Upper lobe of left lung (tissue), 6 donors: Measurements from ENCODE around the gene RAB11FIP2. TPM values are rescaled to one million over a fixed set of nuclear protein-coding genes. Genes with fewer than 3 reads are reported as not detected.

Experiments
- ATAC-seq, 2 donors: fragments of 200-7000 bp; cut with Tn5 transposase; one replicate each; pipeline ENCODE4 v1.9.1; 2022; ENCODE audit warnings: mild to moderate bottlenecking in 2 of 2, moderate library complexity in 2 of 2; ENCODE audit not compliant: low FRiP score in 2 of 2
- DNase-seq, 2 donors: peaks; one replicate each; pipeline ENCODE4 v3.0.0-alpha.2; 2019 to 2020
- H3K27ac ChIP-seq, 4 donors: fragments of 200-600 bp; sonication (generic); one replicate each; pipeline ENCODE4 v1.5.1; 2016 to 2019
- H3K27me3 ChIP-seq, 4 donors: fragments of 200-600 bp; sonication (generic); one replicate each; pipeline ENCODE4 v1.5.1; 2017 to 2019
- H3K36me3 ChIP-seq, 4 donors: fragments of 200-600 bp; sonication (generic); one replicate each; pipeline ENCODE4 v1.5.1; 2016 to 2019
- H3K4me1 ChIP-seq, 4 donors: fragments of 200-600 bp; sonication (generic); one replicate each; pipeline ENCODE4 v1.5.1; 2018 to 2019
- H3K4me3 ChIP-seq, 4 donors: fragments of 200-600 bp; sonication (generic); one replicate each; pipeline ENCODE4 v1.5.1; 2017 to 2019; ENCODE audit warnings: mild to moderate bottlenecking in 2 of 4, moderate library complexity in 1 of 4
- H3K9me3 ChIP-seq, 4 donors: fragments of 200-600 bp; sonication (generic); one replicate each; pipeline ENCODE4 v1.5.1; 2018 to 2019
- CTCF ChIP-seq, 6 experiments: fragments of 450-650 bp in 4 of 6; fragments of 200-600 bp in 2 of 6; sonication (generic) in 2 of 6; IDR thresholded peaks; one replicate each; pipeline ENCODE4 v1.5.1; 2016 to 2019; ENCODE audit warnings: antibody characterized with exemption in 6 of 6
- EP300 ChIP-seq, 4 donors: sonication (generic); formaldehyde crosslinking; IDR thresholded peaks; one replicate each; pipeline ENCODE4 v1.5.1; 2017; ENCODE audit warnings: antibody characterized with exemption in 4 of 4, control low read depth in 2 of 4
- POLR2A ChIP-seq, 4 donors: fragments of 450-650 bp; IDR thresholded peaks; one replicate each; pipeline ENCODE4 v1.5.1; 2016 to 2017; ENCODE audit warnings: antibody characterized with exemption in 4 of 4, mild to moderate bottlenecking in 2 of 4
- POLR2AphosphoS5 ChIP-seq, 2 donors: sonication (generic); formaldehyde crosslinking; IDR thresholded peaks; one replicate each; pipeline ENCODE4 v1.5.1; 2017; ENCODE audit warnings: antibody characterized with exemption in 2 of 2
- WGBS, 2 donors: methylation state at CpG; one replicate each; pipeline ENCODE4 v1.1.5; 2017 to 2018; 5-methylcytosine and 5-hydroxymethylcytosine counted together
- total RNA-seq, 6 donors: library from RNA; depleted of rRNA in 4 of 6; stranded (reverse); fragments of >200 nt in 4 of 6; gene quantifications; one replicate each; pipeline versions ENCODE4 v1.1.0 to v1.2.1, GENCODE V29; 2016 to 2021
- donor health status: DM: no; HTN: no; CAD: no; lungs with moderate emphysema.
- donor health status: DM: no; HTN: yes; CAD: no; lungs with severe emphysema.

The RAB11FIP2 gene
- total RNA-seq, 6 donors from 2014 or later: 12.9 to 66.4 (median 31.0) TPM

- H3K27me3 ChIP-seq: no peaks in the 10 kb centered on the region
- DNase-seq: no peak
- no peaks in the 10 kb centered on the region for H3K36me3 ChIP-seq
- ATAC-seq: no peak
- 34 to 36% methylated on average over 2 of the region's 2 CpGs for WGBS, 2 donors
- H3K9me3 ChIP-seq: peaks cover 0 to 2% (median 0%) of the 10 kb centered on the region in 4 donors
- no peak overlapping the region for H3K27ac ChIP-seq
- no peaks in the 10 kb centered on the region for H3K4me1 ChIP-seq
- H3K4me3 ChIP-seq: no peak overlapping the region
- no peak for TF ChIP-seq POLR2A (IDR thresholded peaks at IDR 0.05)
- no peak for TF ChIP-seq POLR2AphosphoS5 (IDR thresholded peaks at IDR 0.05)
- TF ChIP-seq CTCF (IDR thresholded peaks at IDR 0.05): no peak
- TF ChIP-seq EP300 (IDR thresholded peaks at IDR 0.05): no peak
Observed at GRCh38 chr10:117965984-117966383, 80.8 kb downstream of the RAB11FIP2 start.

- ATAC-seq (no peak), DNase-seq (no peak)
- Histone ChIP-seq H3K27ac (no peak overlapping the region), H3K4me3 (no peak overlapping the region), H3K4me1 (no peaks in the 10 kb centered on the region), H3K9me3 (no peaks in the 10 kb centered on the region), H3K27me3 (no peaks in the 10 kb centered on the region), H3K36me3 (no peaks in the 10 kb centered on the region)
- WGBS, 2 donors: 87 to 90% methylated on average over 4 of the region's 4 CpGs
- no peak for TF ChIP-seq CTCF (IDR thresholded peaks at IDR 0.05)
- no peak for TF ChIP-seq POLR2A (IDR thresholded peaks at IDR 0.05)
- no peak for TF ChIP-seq POLR2AphosphoS5 (IDR thresholded peaks at IDR 0.05)
- TF ChIP-seq EP300 (IDR thresholded peaks at IDR 0.05): no peak
Observed at GRCh38 chr10:117964536-117964935, 82.2 kb downstream of the RAB11FIP2 start.

DNA sequence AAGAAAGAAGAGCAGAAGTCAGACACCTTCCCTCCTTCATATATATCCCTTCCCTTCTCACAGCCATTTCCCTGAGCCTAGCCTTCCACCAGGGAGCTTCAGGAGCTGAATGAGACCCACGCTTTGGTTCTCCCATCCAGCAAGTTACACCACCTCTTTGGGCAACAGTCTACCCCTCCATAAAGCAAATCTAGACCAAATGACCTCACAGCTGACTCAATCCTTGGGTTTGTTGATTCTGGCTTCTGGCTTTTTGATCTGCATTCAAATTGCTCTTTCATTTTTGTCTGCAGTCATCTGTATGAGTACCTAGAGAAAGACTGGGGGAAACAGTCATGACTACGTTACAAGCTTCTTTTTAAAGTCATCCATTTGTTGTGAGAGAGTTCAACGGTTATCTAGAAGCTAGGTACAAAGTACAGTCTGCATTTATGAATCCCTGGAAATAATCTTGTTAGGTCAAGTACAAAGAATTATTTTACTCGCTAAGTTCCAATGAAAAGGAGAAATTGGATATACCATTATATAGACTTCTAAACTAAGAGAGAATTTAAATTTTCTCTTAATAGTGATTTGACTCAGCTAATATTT is 86.3 kb downstream of the RAB11FIP2 start:
- no peak overlapping the region for H3K27ac ChIP-seq
- ATAC-seq (peak in 1 of 2 donors; percentile 16), DNase-seq (no peak)
- no peaks in the 10 kb centered on the region for H3K9me3 ChIP-seq
- no peaks in the 10 kb centered on the region for H3K27me3 ChIP-seq
- TF ChIP-seq POLR2A (IDR thresholded peaks at IDR 0.05) (no peak), POLR2AphosphoS5 (IDR thresholded peaks at IDR 0.05) (no peak)
- H3K4me1 ChIP-seq: no peaks in the 10 kb centered on the region
- no peaks in the 10 kb centered on the region for H3K36me3 ChIP-seq
- H3K4me3 ChIP-seq: no peak overlapping the region
- 86 to 89% methylated on average over 4 of the region's 4 CpGs for WGBS, 2 donors

DNA sequence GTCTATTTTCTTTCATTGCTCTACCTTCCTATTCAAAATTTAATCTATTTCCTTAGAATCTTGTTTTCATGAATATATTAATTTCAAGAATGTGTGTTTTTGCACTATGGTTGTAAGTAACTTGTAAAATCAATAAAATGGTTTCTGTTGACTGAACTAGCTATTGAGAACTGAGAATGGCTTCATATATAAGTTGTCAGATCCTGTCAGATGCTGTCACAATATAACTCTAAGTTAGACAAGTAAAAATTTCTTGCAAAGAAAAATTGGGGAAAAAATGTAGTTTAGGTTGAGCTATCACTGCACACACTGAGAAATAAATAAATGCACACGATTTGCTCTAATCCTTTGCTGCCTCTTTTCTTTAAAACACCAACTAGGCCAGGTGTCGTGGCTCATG is 89.8 kb downstream of the RAB11FIP2 start:
- H3K36me3 ChIP-seq: no peaks in the 10 kb centered on the region
- H3K4me1 ChIP-seq: no peaks in the 10 kb centered on the region
- H3K9me3 ChIP-seq: no peaks in the 10 kb centered on the region
- no peak overlapping the region for H3K27ac ChIP-seq
- WGBS, 2 donors: 77 to 79% methylated on average over 2 of the region's 2 CpGs
- no peak overlapping the region for H3K4me3 ChIP-seq
- TF ChIP-seq CTCF (IDR thresholded peaks at IDR 0.05) (no peak), EP300 (IDR thresholded peaks at IDR 0.05) (no peak), POLR2AphosphoS5 (IDR thresholded peaks at IDR 0.05) (no peak), POLR2A (IDR thresholded peaks at IDR 0.05) (no peak)
- no peak for ATAC-seq
- DNase-seq: no peak
- H3K27me3 ChIP-seq: no peaks in the 10 kb centered on the region

DNA sequence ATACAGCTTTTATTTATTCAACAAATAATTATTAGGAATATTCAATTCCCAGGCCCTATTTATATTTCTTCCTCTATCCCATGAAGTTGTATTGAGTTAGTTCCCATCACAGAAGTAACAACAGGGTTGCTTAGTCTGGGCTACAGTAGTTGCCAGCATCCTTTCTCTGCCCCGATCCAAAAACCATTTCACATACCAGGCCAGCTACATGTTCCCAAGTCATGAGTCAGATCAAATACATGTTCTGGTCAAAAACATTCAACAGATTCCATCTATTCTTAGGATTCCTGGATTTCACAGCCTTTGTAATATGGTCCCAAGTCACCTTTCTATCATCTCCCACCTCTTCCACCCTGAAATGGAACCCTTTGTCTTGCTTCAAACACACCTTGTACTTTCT is 91.6 kb downstream of the RAB11FIP2 start:
- Histone ChIP-seq H3K4me3 (no peak overlapping the region), H3K27ac (no peak overlapping the region), H3K36me3 (no peaks in the 10 kb centered on the region), H3K27me3 (no peaks in the 10 kb centered on the region), H3K9me3 (no peaks in the 10 kb centered on the region), H3K4me1 (no peaks in the 10 kb centered on the region)
- no peak for DNase-seq
- ATAC-seq: no peak
- no peak for TF ChIP-seq POLR2A (IDR thresholded peaks at IDR 0.05)
- no peak for TF ChIP-seq CTCF (IDR thresholded peaks at IDR 0.05)
- no peak for TF ChIP-seq EP300 (IDR thresholded peaks at IDR 0.05)
- no peak for TF ChIP-seq POLR2AphosphoS5 (IDR thresholded peaks at IDR 0.05)
- 91 to 93% methylated on average over 1 of the region's 1 CpG for WGBS, 2 donors
